Stimulated activated naive CD8-positive, alpha-beta T cell treated with anti-CD3 and anti-CD28 coated beads, Interleukin-15, Interleukin-2, amounts not matched to agents 100 ng/mL and 50 ng/mL, for 24 hours (primary cell): ENCODE measurements around the gene RRAS.
A peak's percentile ranks its signal among the peaks of the same experiment; 100 is the strongest.

ENCODE experiments used
- H3K27ac Mint-ChIP-seq: one replicate; pipeline ENCODE4 v1.8.0; 2021; ENCODE audit warnings: mild to moderate bottlenecking, mixed read lengths
- H3K27me3 Mint-ChIP-seq: one replicate; pipeline ENCODE4 v1.8.0; 2021; ENCODE audit warnings: mixed read lengths
- H3K36me3 Mint-ChIP-seq: one replicate; pipeline ENCODE4 v1.8.0; 2021; ENCODE audit warnings: low read depth, mixed read lengths
- H3K4me1 Mint-ChIP-seq: one replicate; pipeline ENCODE4 v1.8.0; 2021; ENCODE audit warnings: low read depth, mixed read lengths
- H3K4me3 Mint-ChIP-seq: one replicate; pipeline ENCODE4 v1.8.0; 2021; ENCODE audit warnings: mild to moderate bottlenecking, mixed read lengths
- H3K9me3 Mint-ChIP-seq: one replicate; pipeline ENCODE4 v1.8.0; 2021; ENCODE audit warnings: mixed read lengths

The RRAS gene

GRCh38 chr19:49651820-49652550, 12.0 kb upstream of the RRAS start:
- no peaks in the 10 kb centered on the region for H3K4me1 Mint-ChIP-seq
- H3K9me3 Mint-ChIP-seq, result no peaks in the 10 kb centered on the region
- no peaks in the 10 kb centered on the region for H3K27me3 Mint-ChIP-seq
- no peak overlapping the region for H3K27ac Mint-ChIP-seq
- no peak overlapping the region for H3K4me3 Mint-ChIP-seq
- peaks cover 26% of the 10 kb centered on the region for H3K36me3 Mint-ChIP-seq

GRCh38 chr19:49651029-49651819, 11.3 kb upstream of the RRAS start:
- Mint-ChIP-seq H3K4me3 (no peak overlapping the region), H3K9me3 (no peaks in the 10 kb centered on the region), H3K4me1 (no peaks in the 10 kb centered on the region), H3K36me3 (peaks cover 25% of the 10 kb centered on the region), H3K27me3 (no peaks in the 10 kb centered on the region), H3K27ac (no peak overlapping the region)

- H3K9me3 Mint-ChIP-seq, result no peaks in the 10 kb centered on the region
- peaks cover 26% of the 10 kb centered on the region for H3K4me1 Mint-ChIP-seq
- H3K4me3 Mint-ChIP-seq, result no peak overlapping the region
- no peaks in the 10 kb centered on the region for H3K27me3 Mint-ChIP-seq
- peaks cover 14% of the 10 kb centered on the region for H3K36me3 Mint-ChIP-seq
- H3K27ac Mint-ChIP-seq, result no peak overlapping the region
Measured at GRCh38 chr19:49646586-49646985, 6.6 kb upstream of the RRAS start.

GRCh38 chr19:49645995-49646394, 6.1 kb upstream of the RRAS start:
- H3K27ac Mint-ChIP-seq, result no peak overlapping the region
- peaks cover 30% of the 10 kb centered on the region for H3K4me1 Mint-ChIP-seq
- H3K4me3 Mint-ChIP-seq, result no peak overlapping the region
- no peaks in the 10 kb centered on the region for H3K27me3 Mint-ChIP-seq
- H3K9me3 Mint-ChIP-seq, result no peaks in the 10 kb centered on the region
- H3K36me3 Mint-ChIP-seq, result peaks cover 14% of the 10 kb centered on the region

GRCh38 chr19:49645592-49645991, 5.6 kb upstream of the RRAS start:
- Mint-ChIP-seq H3K9me3 (no peaks in the 10 kb centered on the region), H3K36me3 (peaks cover 14% of the 10 kb centered on the region), H3K4me3 (no peak overlapping the region), H3K27ac (no peak overlapping the region), H3K4me1 (peaks cover 34% of the 10 kb centered on the region), H3K27me3 (no peaks in the 10 kb centered on the region)

GRCh38 chr19:49643466-49643865, 3.5 kb upstream of the RRAS start:
- H3K9me3 Mint-ChIP-seq, result no peaks in the 10 kb centered on the region
- peak overlapping the region; percentile 95 for H3K27ac Mint-ChIP-seq
- peaks cover 45% of the 10 kb centered on the region for H3K4me1 Mint-ChIP-seq
- no peaks in the 10 kb centered on the region for H3K27me3 Mint-ChIP-seq
- peaks cover 6% of the 10 kb centered on the region for H3K36me3 Mint-ChIP-seq
- H3K4me3 Mint-ChIP-seq, result peak overlapping the region; percentile 98

GRCh38 chr19:49642492-49643035, 2.6 kb upstream of the RRAS start:
- no peaks in the 10 kb centered on the region for H3K9me3 Mint-ChIP-seq
- no peaks in the 10 kb centered on the region for H3K27me3 Mint-ChIP-seq
- H3K36me3 Mint-ChIP-seq, result peaks cover 6% of the 10 kb centered on the region
- H3K4me1 Mint-ChIP-seq, result peaks cover 52% of the 10 kb centered on the region
- H3K4me3 Mint-ChIP-seq, result peak overlapping the region; percentile 98
- peak overlapping the region; percentile 95 for H3K27ac Mint-ChIP-seq

GRCh38 chr19:49641688-49642491, 1.9 kb upstream of the RRAS start, which contains the start of gene SCAF1:
Gene SCAF1, plus strand, starts transcription at chr19:49642209. Its CDS starts 2,818 bp downstream, at chr19:49645027.
- Mint-ChIP-seq H3K36me3 (peaks cover 4% of the 10 kb centered on the region), H3K9me3 (no peaks in the 10 kb centered on the region), H3K27me3 (no peaks in the 10 kb centered on the region), H3K4me1 (peaks cover 52% of the 10 kb centered on the region), H3K27ac (peak within 1 kb of the TSS; percentile 99), H3K4me3 (peak within 1 kb of the TSS; percentile 98)

- Mint-ChIP-seq H3K4me3 (peak overlapping the region; percentile 98), H3K27me3 (no peaks in the 10 kb centered on the region), H3K27ac (no peak overlapping the region), H3K4me1 (peaks cover 50% of the 10 kb centered on the region), H3K36me3 (no peaks in the 10 kb centered on the region), H3K9me3 (no peaks in the 10 kb centered on the region)
Measured at GRCh38 chr19:49639401-49640112, 386 bp downstream of the RRAS start.

GRCh38 chr19:49637821-49638738, 1.9 kb downstream of the RRAS start:
- H3K9me3 Mint-ChIP-seq, result no peaks in the 10 kb centered on the region
- H3K36me3 Mint-ChIP-seq, result no peaks in the 10 kb centered on the region
- H3K27ac Mint-ChIP-seq, result no peak overlapping the region
- no peak overlapping the region for H3K4me3 Mint-ChIP-seq
- H3K27me3 Mint-ChIP-seq, result no peaks in the 10 kb centered on the region
- H3K4me1 Mint-ChIP-seq, result peaks cover 35% of the 10 kb centered on the region

- H3K27ac Mint-ChIP-seq, result no peak overlapping the region
- no peaks in the 10 kb centered on the region for H3K9me3 Mint-ChIP-seq
- H3K4me3 Mint-ChIP-seq, result no peak overlapping the region
- H3K4me1 Mint-ChIP-seq, result peaks cover 24% of the 10 kb centered on the region
- no peaks in the 10 kb centered on the region for H3K27me3 Mint-ChIP-seq
- no peaks in the 10 kb centered on the region for H3K36me3 Mint-ChIP-seq
Measured at GRCh38 chr19:49636233-49636932, 3.6 kb downstream of the RRAS start.

GRCh38 chr19:49635530-49636232, 4.3 kb downstream of the RRAS start:
- no peaks in the 10 kb centered on the region for H3K36me3 Mint-ChIP-seq
- no peaks in the 10 kb centered on the region for H3K9me3 Mint-ChIP-seq
- H3K27ac Mint-ChIP-seq, result no peak overlapping the region

More at GRCh38 chr19:49635530-49636232, 4.3 kb downstream of the RRAS start:
- Mint-ChIP-seq H3K4me1 (peaks cover 19% of the 10 kb centered on the region), H3K27me3 (no peaks in the 10 kb centered on the region), H3K4me3 (no peak overlapping the region)
